Motor neuron (in vitro differentiated cells): ENCODE results near the gene SHISA4. TPM values are rescaled to one million over a fixed set of nuclear protein-coding genes. Genes with fewer than 3 reads are reported as not detected.

Experiments
- total RNA-seq, 8 experiments: library from RNA; unstranded; fragments of 300-600 nt; gene quantifications; 2 replicates each; pipeline versions ENCODE4 v1.2.3 to v1.2.4, GENCODE V29; 2022

The SHISA4 gene
- total RNA-seq, 8 experiments from 2014 or later = 3.4 to 26.9 (median 7.6) TPM

Other genes with a start within 250 kb of the SHISA4 start
- 10 to 100 TPM; 16.9 to 69.8 (median 46.7) TPM for gene IPO9, start 59.7 kb upstream of the SHISA4 start, total RNA-seq
- gene LMOD1, start 57.6 kb downstream of the SHISA4 start, total RNA-seq = 1 to 10 TPM in 2 of 8 experiments, under 1 TPM in 6; 0.16 to 1.8 (median 0.62) TPM
- 100 to 1,000 TPM in 3 of 8 experiments, 10 to 100 TPM in 5; 67.6 to 123 (median 75.4) TPM for gene TIMM17A, start 66.6 kb downstream of the SHISA4 start, total RNA-seq
- gene RNPEP, start 93.8 kb downstream of the SHISA4 start, total RNA-seq = 100 to 1,000 TPM in 2 of 8 experiments, 10 to 100 TPM in 6; 33.6 to 137 (median 44.4) TPM
- gene ELF3, start 121.7 kb downstream of the SHISA4 start, total RNA-seq = 10 to 100 TPM in 1 of 8 experiments, 1 to 10 TPM in 5, under 1 TPM in 2; 0.27 to 18.0 (median 2.8) TPM
- 1 to 10 TPM in 2 of 8 experiments, under 1 TPM in 6; 0.27 to 9.8 (median 0.64) TPM for gene GPR37L1, start 234.0 kb downstream of the SHISA4 start, total RNA-seq